ENCODE results near the gene ADAT3. TPM values are rescaled to one million over a fixed set of nuclear protein-coding genes. Genes with fewer than 3 reads are reported as not detected.

Gene ADAT3
- total RNA-seq, 3 donors from 2014 or later, result 7.3 to 7.8 (median 7.7) TPM

DNA sequence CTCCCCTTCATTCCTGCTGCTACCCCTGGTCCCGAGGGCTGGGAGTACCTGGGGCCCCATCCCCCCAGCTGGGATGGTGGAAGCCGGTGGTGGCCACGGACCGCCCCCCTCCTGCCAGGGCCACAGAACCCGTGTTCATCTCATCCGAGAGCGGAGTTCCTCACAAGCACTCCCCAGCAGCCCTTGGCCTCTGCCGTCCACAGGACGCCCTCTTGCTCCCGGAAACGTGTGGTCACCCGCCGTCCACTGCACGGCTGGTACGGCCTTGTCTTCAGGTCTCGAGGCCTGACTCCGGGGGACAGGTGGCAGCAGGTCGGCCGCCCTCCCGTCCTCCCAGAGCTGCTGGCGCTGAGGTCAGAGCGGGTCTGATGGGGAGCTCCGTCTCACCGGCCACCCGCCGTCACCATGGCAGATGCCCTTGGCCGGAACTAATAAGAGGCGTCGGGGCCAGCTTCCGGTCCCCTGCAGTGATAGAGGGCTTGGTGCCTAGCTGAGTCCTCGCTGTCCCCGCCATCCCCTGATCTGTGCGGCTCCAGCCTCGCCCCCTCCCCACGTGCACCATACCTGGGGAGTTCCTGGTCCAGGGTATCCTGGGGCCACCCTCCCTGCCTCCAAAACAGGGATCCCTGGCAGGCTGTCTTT, 19.2 kb downstream of the ADAT3 start:
- H3K4me1 Mint-ChIP-seq (ENCODE audit: low read depth), result peaks cover 16% of the 10 kb centered on the region
- no peaks in the 10 kb centered on the region for H3K27me3 Mint-ChIP-seq (ENCODE audit: low read depth)
- H3K9me3 Mint-ChIP-seq, result no peaks in the 10 kb centered on the region
- ATAC-seq, result no peak
- H3K4me3 Mint-ChIP-seq, result no peak overlapping the region
- H3K36me3 Mint-ChIP-seq (ENCODE audit: insufficient read depth), result peaks cover 2% of the 10 kb centered on the region
- no peak for DNase-seq

DNA sequence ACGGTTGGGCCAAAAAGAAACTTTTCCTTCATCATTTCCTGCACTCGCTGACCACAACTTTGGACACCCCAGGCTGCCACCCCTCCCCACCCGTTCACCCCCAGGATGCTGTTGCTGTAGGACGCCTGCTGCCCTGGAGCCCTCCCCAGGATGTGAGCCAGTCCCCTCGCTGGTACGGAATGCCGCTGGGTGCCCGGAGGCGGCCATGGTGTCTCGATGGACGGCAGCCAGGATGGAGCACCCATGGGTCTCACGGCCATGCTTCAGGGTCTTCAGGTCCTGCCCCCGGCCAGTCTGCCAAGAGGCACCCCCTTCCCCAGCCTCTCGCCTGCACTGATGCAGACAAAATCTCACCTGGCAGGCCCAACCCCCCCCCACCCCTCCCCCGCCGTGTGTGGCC, 20.3 kb downstream of the ADAT3 start:
- DNase-seq (no peak), ATAC-seq (no peak)
- Mint-ChIP-seq H3K36me3 (ENCODE audit: insufficient read depth) (no peaks in the 10 kb centered on the region), H3K4me1 (ENCODE audit: low read depth) (peaks cover 21% of the 10 kb centered on the region), H3K9me3 (no peaks in the 10 kb centered on the region), H3K27me3 (ENCODE audit: low read depth) (no peaks in the 10 kb centered on the region), H3K4me3 (no peak overlapping the region)

DNA sequence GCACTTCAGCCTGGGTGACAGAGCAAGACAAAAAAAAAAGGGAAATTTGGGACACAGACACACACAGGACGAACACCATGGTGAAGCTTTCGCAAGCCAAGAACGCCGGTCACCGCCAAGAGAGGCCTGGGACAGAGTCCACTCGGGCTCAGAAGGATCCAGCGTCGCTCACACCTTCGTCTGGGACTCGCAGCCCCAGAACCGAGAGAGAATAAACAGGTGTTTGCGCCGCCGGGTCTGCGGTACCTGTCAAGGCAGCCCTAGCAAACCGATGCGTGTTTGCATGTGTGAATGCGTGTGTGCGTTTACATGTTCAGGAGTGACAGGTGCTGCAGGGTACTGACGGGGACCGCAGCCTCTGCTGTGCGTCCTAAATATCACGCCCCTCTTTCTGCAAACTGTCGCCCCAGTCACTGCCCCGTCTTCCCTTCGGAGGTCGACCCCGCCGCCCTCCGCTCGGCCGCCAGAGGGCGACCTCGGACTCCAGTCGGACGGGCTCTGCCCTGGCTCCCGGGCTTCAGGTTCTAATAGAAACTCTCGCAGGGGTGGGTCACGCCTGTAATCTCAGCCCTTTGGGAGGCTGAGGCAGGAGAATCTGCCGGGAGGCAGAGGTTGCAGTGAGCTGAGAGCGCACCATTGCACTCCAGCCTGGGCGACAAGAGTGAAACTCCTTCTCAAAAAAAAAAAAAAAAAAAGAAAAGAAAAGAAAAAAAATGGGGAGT, 24.0 kb downstream of the ADAT3 start:
- Mint-ChIP-seq H3K9me3 (no peaks in the 10 kb centered on the region), H3K4me3 (peak overlapping the region; percentile 76), H3K4me1 (ENCODE audit: low read depth) (peaks cover 20% of the 10 kb centered on the region), H3K36me3 (ENCODE audit: insufficient read depth) (no peaks in the 10 kb centered on the region), H3K27me3 (ENCODE audit: low read depth) (no peaks in the 10 kb centered on the region)
- DNase-seq (peak; percentile 86), ATAC-seq (peak; percentile 93 to 95)

DNA sequence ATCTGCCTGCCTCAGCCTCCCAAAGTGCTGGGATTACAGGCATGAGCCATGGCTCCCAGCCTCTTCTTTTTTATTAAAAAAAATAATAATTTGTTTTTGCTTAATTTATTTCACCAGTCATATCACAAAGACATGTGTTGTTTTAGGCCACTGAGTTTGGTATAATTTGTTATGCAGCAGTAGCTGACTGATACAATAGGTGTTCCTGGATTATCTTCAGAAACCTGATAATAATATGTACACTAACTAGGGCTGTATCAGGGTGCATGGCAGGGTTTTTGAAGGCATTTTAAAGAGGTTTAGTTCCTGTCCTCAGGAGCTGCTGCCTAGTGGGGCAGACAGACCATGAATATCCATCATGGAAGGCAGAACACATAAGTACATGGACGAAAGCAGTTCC, 26.2 kb downstream of the ADAT3 start:
- DNase-seq (no peak), ATAC-seq (no peak)
- H3K36me3 Mint-ChIP-seq (ENCODE audit: insufficient read depth), result peaks cover 3% of the 10 kb centered on the region
- peaks cover 3% of the 10 kb centered on the region for H3K9me3 Mint-ChIP-seq
- H3K4me3 Mint-ChIP-seq, result no peak overlapping the region
- peaks cover 26% of the 10 kb centered on the region for H3K4me1 Mint-ChIP-seq (ENCODE audit: low read depth)
- H3K27me3 Mint-ChIP-seq (ENCODE audit: low read depth), result no peaks in the 10 kb centered on the region

DNA sequence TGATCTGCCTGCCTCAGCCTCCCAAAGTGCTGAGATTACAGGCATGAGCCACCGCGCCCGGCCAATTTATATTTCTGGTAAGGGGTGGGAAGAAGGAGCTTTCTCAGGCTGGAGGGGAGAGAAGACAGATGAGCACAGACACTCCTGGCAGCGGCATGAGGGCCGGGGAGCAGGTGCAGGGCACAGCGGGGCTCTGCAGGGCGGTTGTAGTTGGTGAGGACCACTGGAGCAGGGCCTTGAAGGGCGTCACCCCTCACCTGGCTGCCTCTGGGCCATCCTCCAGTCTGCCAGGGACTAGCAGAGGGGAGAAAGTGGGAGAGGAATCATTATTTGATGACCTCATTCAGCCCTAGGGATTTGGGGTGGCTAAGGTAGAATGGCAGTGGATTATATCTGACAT, 27.2 kb downstream of the ADAT3 start:
- peaks cover 28% of the 10 kb centered on the region for H3K4me1 Mint-ChIP-seq (ENCODE audit: low read depth)
- peaks cover 3% of the 10 kb centered on the region for H3K36me3 Mint-ChIP-seq (ENCODE audit: insufficient read depth)
- no peaks in the 10 kb centered on the region for H3K27me3 Mint-ChIP-seq (ENCODE audit: low read depth)
- H3K4me3 Mint-ChIP-seq, result no peak overlapping the region
- DNase-seq (no peak), ATAC-seq (no peak)
- peaks cover 3% of the 10 kb centered on the region for H3K9me3 Mint-ChIP-seq

DNA sequence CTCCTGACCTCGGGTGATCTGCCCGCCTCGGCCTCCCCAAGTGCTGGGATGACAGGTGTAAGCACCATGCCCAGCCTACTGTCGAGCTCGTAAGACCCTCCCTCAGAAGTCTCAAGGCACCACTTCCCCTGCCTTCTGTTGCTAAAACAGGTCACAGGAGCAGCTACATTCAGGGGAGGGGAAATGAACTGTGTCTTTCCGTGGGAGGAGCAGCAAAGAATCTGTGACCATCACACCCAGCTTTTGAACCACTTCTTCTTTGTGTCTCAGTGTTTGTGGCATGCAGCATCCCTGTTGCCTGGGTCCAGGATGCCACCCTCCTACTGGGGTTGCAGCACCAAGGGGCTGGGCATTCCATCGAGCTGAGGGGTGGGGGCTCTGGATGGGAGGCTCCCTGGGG, 28.0 kb downstream of the ADAT3 start:
- peaks cover 21% of the 10 kb centered on the region for H3K4me1 Mint-ChIP-seq (ENCODE audit: low read depth)
- H3K27me3 Mint-ChIP-seq (ENCODE audit: low read depth), result no peaks in the 10 kb centered on the region
- ATAC-seq (no peak), DNase-seq (no peak)
- no peak overlapping the region for H3K4me3 Mint-ChIP-seq
- H3K9me3 Mint-ChIP-seq, result peaks cover 3% of the 10 kb centered on the region
- peaks cover 3% of the 10 kb centered on the region for H3K36me3 Mint-ChIP-seq (ENCODE audit: insufficient read depth)

DNA sequence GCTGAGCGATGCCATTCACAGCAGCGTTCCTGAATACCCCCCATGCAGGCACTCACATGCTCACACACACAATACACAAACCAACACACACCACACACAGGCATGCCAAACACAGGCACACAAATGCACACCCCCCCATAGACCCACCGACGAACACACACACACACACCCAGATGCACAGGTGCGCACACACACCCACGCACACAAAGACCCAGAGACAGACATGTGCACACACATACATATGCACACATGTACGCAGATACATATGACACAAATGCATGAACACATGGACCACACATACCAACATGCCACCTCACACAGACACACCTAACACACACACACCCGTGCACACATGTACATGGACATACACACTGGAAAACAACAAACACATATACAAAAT, 28.7 kb downstream of the ADAT3 start:
- peaks cover 19% of the 10 kb centered on the region for H3K4me1 Mint-ChIP-seq (ENCODE audit: low read depth)
- no peak overlapping the region for H3K4me3 Mint-ChIP-seq
- DNase-seq (no peak), ATAC-seq (no peak)
- no peaks in the 10 kb centered on the region for H3K27me3 Mint-ChIP-seq (ENCODE audit: low read depth)
- H3K36me3 Mint-ChIP-seq (ENCODE audit: insufficient read depth), result peaks cover 3% of the 10 kb centered on the region
- H3K9me3 Mint-ChIP-seq, result peaks cover 3% of the 10 kb centered on the region

DNA sequence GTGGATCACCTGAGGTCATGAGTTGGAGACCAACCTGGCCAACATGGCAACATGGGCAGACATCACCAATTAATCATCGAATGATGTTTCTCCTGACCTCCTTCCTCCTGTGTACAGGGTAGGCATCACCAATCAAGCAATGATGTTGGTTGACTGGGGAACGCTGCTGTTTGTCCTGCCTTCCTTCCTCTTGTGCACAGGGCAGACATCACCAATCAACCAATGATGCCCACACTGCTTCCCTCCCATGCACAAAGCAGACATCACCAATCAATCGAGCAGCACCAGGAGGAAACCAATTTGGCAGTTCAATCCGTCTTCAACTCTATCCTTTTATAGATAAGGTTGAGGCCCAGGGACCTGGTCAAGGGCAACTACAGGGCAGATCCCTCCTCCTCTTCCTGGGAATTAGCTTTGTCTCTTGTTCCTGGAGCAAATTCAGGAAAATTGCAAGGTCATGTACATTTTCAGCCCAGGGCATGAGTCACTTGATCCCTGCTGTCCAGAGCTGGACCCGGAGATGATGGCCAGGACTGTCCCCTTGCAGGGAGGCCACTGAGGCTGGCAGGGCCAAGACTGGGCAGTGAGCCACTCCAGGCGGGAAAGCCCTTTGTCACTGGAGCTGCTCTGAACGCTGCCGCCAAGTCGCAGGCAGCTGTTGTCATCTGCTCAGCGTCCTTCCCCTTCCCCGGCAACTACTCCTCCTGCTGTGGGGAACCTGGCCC, 30.4 kb downstream of the ADAT3 start:
- no peak for ATAC-seq
- H3K36me3 Mint-ChIP-seq (ENCODE audit: insufficient read depth), result peaks cover 3% of the 10 kb centered on the region

DNA sequence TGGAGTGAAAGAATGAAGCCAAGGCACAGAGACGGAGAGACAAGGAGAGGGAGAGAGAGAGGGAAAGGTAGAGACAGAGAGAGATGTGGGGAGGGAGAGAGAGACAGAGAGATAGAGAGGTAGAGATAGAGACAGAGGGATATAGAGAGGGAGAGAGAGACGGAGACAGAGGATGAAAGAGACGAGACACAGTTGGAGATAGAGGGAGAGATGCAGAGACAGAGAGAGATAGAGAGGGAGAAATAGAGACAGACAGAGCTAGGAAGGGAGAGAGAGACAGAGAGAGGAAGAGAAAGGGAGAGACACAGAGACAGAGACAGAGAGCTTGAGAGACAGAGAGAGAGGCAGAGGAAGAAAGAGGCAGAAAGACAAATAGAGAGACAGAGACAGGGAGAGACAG, 31.2 kb downstream of the ADAT3 start:
- DNase-seq (no peak), ATAC-seq (no peak)
- peaks cover 3% of the 10 kb centered on the region for H3K36me3 Mint-ChIP-seq (ENCODE audit: insufficient read depth)
- no peak overlapping the region for H3K4me3 Mint-ChIP-seq
- H3K9me3 Mint-ChIP-seq, result peaks cover 3% of the 10 kb centered on the region
- H3K27me3 Mint-ChIP-seq (ENCODE audit: low read depth), result no peaks in the 10 kb centered on the region
- H3K4me1 Mint-ChIP-seq (ENCODE audit: low read depth), result peaks cover 21% of the 10 kb centered on the region

More for the DNA sequence above, 30.4 kb downstream of the ADAT3 start:
- no peaks in the 10 kb centered on the region for H3K27me3 Mint-ChIP-seq (ENCODE audit: low read depth)
- no peak for DNase-seq
- H3K9me3 Mint-ChIP-seq, result peaks cover 3% of the 10 kb centered on the region
- H3K4me1 Mint-ChIP-seq (ENCODE audit: low read depth), result peaks cover 21% of the 10 kb centered on the region
- no peak overlapping the region for H3K4me3 Mint-ChIP-seq

DNA sequence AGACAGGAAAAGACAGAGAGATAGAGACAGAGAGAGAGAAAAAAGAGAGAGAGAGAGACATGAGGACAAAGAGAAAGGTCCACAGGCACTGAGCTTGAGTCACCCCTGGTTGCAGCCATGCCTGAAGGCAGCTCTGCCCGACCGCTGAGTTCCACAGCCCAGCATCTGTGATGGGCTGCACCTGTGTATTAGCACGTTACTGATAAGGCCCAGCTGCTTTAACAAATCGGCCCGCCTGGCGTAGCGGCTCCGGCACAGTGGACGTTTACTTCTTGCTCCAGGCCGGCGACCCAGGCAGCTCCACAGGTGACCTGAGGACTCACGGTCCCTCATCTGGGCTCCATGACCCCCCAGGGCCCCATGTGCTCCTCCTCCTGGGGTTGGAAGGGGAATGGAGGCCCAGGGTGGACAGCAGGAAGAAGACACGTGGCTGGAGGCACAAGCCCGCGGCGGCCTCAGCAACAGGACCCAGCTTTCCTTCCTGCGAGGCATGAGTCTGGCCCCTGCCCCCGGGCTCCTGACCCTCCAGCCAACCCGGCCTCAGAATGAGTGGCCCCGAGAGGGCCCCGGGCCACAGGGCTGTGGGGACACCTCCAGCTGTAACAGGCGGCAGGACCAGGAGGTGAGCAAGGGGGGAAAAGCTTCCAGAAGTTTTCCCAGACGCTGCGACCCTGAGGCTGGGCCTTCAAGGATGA, 31.9 kb downstream of the ADAT3 start:
- Mint-ChIP-seq H3K27me3 (ENCODE audit: low read depth) (no peaks in the 10 kb centered on the region), H3K9me3 (peaks cover 3% of the 10 kb centered on the region), H3K4me1 (ENCODE audit: low read depth) (peaks cover 21% of the 10 kb centered on the region), H3K36me3 (ENCODE audit: insufficient read depth) (peaks cover 3% of the 10 kb centered on the region), H3K4me3 (no peak overlapping the region)
- ATAC-seq (no peak), DNase-seq (no peak)

DNA sequence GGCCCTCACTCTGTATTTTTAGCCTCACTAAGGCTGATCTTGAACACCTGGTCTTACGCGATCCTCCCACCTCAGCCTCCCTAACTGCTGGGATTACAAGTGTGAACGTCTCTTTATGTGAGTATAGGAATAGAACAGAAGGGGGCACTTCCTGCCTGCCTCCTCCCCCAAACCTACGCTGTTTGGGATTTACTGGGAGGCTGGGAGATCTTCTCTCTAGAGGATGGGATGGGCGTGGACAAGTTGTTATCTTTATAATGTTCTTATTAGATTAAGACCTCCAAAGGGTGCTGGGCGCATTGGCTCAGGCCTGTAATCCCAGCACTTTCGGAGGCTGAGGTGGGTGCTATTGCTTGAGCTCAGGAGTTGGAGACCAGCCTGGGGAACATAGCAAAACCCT, 32.9 kb downstream of the ADAT3 start:
- Mint-ChIP-seq H3K4me3 (no peak overlapping the region), H3K4me1 (ENCODE audit: low read depth) (peaks cover 25% of the 10 kb centered on the region), H3K36me3 (ENCODE audit: insufficient read depth) (peaks cover 3% of the 10 kb centered on the region), H3K9me3 (peaks cover 3% of the 10 kb centered on the region), H3K27me3 (ENCODE audit: low read depth) (no peaks in the 10 kb centered on the region)
- DNase-seq (no peak), ATAC-seq (no peak)

DNA sequence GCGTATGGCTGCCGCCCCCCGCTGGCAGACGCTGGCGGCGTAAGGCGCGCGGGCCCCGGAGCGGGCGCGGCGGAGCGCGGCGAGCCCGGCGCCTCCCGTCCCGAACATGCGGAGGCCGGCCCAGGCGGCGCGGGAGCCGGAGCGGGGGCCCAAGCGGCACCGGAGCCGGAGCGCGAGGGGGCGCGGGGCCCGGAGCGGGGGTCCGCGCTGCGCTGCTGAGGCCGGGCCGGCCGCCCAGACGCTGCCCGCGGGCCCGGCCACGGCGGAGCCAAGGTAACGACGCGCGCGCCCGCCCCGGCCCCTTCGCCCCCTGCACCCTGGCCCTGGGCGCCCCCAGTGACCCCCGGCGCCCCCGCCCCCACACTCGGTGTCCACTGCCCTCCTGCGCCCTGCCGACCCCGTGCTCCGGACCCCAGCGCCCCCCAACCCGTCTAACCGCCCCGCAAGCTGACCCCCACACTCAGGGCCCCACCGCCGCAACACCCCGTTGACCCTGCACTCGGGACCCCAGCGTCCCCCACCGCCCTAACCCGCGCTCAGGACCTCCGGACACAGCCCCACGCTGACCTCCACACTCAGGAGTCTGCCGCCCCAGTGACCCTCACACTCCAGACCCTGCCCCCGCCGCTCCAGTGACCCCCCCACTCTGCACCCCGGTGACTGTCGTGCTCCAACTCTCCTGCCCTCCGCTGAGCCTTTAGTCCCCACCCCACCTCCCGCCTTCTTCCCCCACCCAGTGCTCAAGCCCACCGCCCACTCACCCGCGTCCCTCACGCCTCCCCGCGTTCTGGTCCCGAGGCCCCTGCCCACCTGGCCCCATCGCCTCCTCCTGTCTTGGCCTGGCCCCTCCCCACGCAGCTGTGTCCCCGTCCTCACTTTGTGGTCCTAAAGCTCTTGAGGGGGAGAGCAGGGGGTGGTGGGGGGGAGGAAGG, 36.2 kb downstream of the ADAT3 start, which contains the start of gene CSNK1G2:
CSNK1G2 (plus strand) TSS at position 27 of the 932 bp plus-strand sequence. CDS start 28,601 bp downstream, outside the sequence.
- peak within 1 kb of the TSS; percentile 90 for H3K4me3 Mint-ChIP-seq
- peaks cover 34% of the 10 kb centered on the region for H3K4me1 Mint-ChIP-seq (ENCODE audit: low read depth)
- no peaks in the 10 kb centered on the region for H3K27me3 Mint-ChIP-seq (ENCODE audit: low read depth)
- H3K36me3 Mint-ChIP-seq (ENCODE audit: insufficient read depth), result no peaks in the 10 kb centered on the region
- DNase-seq (no peak), ATAC-seq (peak; percentile 61 to 65)
- H3K9me3 Mint-ChIP-seq, result no peaks in the 10 kb centered on the region

DNA sequence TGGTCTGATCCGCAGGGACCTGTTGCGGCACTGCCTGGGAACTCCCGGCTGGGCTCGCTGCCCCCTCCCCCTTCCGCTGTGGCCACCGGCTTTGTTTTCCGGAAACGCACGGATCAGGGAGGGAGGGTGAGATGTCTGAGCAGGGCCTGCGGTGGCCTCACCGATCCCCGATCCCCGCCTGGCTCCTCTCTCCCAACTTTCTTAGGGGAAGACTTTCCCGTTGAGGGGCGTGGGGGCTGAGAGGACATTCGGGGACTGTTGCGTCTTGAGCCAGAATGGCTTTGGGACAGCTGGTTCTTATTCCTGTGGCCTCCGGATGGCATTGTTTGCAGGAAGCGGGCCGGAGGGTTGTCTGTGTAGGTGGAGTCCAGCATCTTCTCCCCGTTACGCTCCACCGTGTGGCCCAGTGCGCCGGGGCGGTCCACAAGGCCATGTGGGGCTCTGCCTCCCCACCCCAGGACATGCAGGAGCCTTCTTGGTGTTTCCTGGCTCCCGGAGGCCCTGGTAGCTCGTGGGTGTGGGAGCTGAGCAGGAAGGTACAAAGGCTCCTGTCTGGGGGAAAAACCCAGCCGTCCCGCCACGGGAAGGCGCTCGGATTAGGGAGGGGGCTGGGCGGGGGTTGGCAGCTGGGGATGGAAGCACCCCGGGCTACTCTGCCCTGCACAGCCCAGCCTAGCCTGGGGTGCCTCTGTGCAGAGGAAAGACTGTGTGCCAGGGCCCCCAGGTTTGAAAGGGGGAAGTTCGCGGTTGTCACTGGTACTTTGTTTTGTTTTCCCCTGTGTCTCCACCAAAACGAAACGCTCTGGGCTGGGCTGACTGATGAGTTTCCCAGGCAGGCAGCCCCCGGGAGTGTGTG, 37.1 kb downstream of the ADAT3 start:
- H3K4me3 Mint-ChIP-seq, result peak overlapping the region; percentile 90
- DNase-seq, result peak; percentile 53
- ATAC-seq, result peak; percentile 51 to 55
- H3K27me3 Mint-ChIP-seq (ENCODE audit: low read depth), result no peaks in the 10 kb centered on the region
- H3K36me3 Mint-ChIP-seq (ENCODE audit: insufficient read depth), result no peaks in the 10 kb centered on the region
- H3K4me1 Mint-ChIP-seq (ENCODE audit: low read depth), result peaks cover 33% of the 10 kb centered on the region
- no peaks in the 10 kb centered on the region for H3K9me3 Mint-ChIP-seq

All from activated T-cell treated with anti-CD3 and anti-CD28 coated beads, Interleukin-2, amount 50 U/mL, for 4 hours (primary cell).